ENCODE measurements around the gene SNRPA. TPM values are rescaled to one million over a fixed set of nuclear protein-coding genes. Genes with fewer than 3 reads are reported as not detected.

Gene SNRPA
- total RNA-seq, 1 experiment from 2014 or later = 93.3 TPM

DNA sequence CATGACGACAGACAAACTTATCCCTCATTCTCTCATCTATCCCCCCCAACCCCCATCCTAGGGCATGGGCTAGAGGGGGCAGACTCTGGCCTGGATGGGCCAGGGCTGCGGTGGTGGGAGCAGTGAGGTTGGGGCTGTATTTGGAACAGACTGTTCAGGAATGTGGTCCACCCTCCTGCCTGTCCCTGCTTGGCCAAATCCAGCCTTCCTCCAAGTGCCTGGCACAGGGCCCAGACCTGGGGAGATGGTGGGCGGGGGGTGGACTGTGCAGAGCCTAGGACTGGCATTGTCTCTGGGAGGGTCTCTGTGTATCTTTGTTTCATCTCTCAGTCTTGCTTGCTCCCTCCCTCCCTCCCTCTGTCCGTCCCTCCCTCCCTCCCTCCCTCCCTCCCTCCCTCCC lies 62.2 kb downstream of the SNRPA start:
- DNase-seq (ENCODE audit: low read depth) = no peak

Other genes with a start within 250 kb of the SNRPA start
- 30.5 and 66.3 TPM in 2 replicates for gene SHKBP1, start 174.3 kb upstream of the SNRPA start, total RNA-seq (2014; rRNA removed; shearing (Covaris generic))
- gene LTBP4, start 149.8 kb upstream of the SNRPA start, total RNA-seq (2014; rRNA removed; shearing (Covaris generic)) = 7.1 and 7.3 TPM in 2 replicates
- gene NUMBL, start 60.6 kb upstream of the SNRPA start, total RNA-seq (2014; rRNA removed; shearing (Covaris generic)) = 10.2 and 18.1 TPM in 2 replicates
- 9.5 and 30.8 TPM in 2 replicates for gene COQ8B, start 34.3 kb upstream of the SNRPA start, total RNA-seq (2014; rRNA removed; shearing (Covaris generic))
- gene ITPKC, start 34.1 kb upstream of the SNRPA start, total RNA-seq (2014; rRNA removed; shearing (Covaris generic)) = 6.3 and 7.2 TPM in 2 replicates
- gene ACTMAP, start 726 bp upstream of the SNRPA start, total RNA-seq (2014; rRNA removed; shearing (Covaris generic)) = 0.76 and 1.3 TPM in 2 replicates
- gene MIA, start 24.3 kb downstream of the SNRPA start, total RNA-seq (2014; rRNA removed; shearing (Covaris generic)) = not detected in 2 replicates
- 13.2 and 34.2 TPM in 2 replicates for gene RAB4B, start 27.0 kb downstream of the SNRPA start, total RNA-seq (2014; rRNA removed; shearing (Covaris generic))
- 24.1 and 39.7 TPM in 2 replicates for gene EGLN2, start 48.0 kb downstream of the SNRPA start, total RNA-seq (2014; rRNA removed; shearing (Covaris generic))
- gene CYP2A6, start 99.2 kb downstream of the SNRPA start, total RNA-seq (2014; rRNA removed; shearing (Covaris generic)) = not detected in 2 replicates
- not detected in 2 replicates for gene CYP2A7, start 131.0 kb downstream of the SNRPA start, total RNA-seq (2014; rRNA removed; shearing (Covaris generic))
- gene CYP2B6, start 240.1 kb downstream of the SNRPA start, total RNA-seq (2014; rRNA removed; shearing (Covaris generic)) = not detected in 2 replicates

Measured in M059J (cell line).